GM21529 (cell line): ENCODE results near the gene BARX2.

ENCODE experiments used
- ATAC-seq: cut with Tn5 transposase; IDR thresholded peaks from one replicate; pipeline ENCODE4 v1.9.1; 2021; ENCODE audit not compliant: unreplicated experiment

The BARX2 gene

GRCh38 chr11:129435499-129436245, 60.0 kb downstream of the BARX2 start:
- ATAC-seq = no peak

DNA sequence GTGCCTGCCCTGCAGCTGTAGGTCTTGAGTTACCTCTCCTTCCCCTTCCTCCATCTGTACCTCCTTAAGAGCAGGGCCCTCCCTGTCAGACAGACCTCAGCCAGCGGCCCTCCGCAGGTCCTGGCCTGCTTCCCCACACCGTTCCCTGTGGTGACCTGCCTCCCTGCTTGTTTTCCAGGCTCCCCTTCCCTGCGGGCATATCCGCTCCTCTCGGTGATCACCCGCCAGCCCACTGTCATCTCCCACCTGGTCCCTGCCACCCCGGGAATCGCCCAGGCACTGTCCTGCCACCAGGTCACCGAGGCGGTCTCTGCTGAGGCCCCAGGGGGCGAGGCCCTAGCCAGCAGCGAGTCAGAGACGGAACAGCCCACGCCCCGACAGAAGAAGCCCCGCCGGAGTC, 60.9 kb downstream of the BARX2 start:
- no peak for ATAC-seq

GRCh38 chr11:129440028-129440713, 64.5 kb downstream of the BARX2 start:
- no peak for ATAC-seq

GRCh38 chr11:129442171-129442570, 66.5 kb downstream of the BARX2 start:
- ATAC-seq = no peak

- ATAC-seq = no peak
Measured at GRCh38 chr11:129443276-129443675, 67.6 kb downstream of the BARX2 start.

DNA sequence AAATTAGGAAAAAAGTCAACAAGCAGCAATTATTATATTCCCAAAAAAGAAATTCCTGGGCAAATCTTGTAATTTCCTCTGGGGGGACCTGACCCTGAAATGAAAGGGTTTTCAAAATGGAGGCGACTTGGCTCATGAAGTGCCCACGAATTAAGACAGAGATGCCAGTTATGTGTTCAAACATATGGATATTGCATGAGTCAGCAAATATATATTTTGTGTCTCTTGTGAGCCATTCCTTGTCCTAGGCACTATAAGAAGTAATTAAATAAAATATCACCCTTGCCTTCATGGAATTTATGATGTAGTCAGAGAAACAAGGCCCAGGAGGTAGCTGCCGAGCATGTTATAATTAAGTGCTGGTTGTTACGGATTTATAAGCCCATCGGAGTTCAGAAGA, 68.6 kb downstream of the BARX2 start:
- ATAC-seq = no peak

GRCh38 chr11:129445226-129445625, 69.6 kb downstream of the BARX2 start:
- ATAC-seq = no peak

DNA sequence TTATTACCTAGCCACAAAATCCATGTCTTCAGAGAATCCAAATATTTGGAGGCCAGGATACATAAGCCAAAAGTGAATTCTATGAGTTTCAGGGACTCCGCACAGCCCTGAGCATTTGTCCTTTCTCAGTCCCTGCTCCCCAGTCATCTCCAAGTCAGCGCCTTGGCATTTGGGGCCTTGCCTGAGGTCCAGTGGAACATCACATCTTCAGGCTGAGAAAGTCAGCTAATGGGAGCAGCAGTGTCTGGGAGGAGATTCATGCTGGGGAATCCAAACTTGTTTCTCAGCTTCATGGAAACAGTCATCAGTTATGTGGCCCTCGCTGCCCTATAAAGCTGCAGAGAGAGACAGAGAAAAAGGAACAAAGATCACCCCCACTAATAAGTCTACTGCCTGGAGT, 70.9 kb downstream of the BARX2 start:
- ATAC-seq = no peak

DNA sequence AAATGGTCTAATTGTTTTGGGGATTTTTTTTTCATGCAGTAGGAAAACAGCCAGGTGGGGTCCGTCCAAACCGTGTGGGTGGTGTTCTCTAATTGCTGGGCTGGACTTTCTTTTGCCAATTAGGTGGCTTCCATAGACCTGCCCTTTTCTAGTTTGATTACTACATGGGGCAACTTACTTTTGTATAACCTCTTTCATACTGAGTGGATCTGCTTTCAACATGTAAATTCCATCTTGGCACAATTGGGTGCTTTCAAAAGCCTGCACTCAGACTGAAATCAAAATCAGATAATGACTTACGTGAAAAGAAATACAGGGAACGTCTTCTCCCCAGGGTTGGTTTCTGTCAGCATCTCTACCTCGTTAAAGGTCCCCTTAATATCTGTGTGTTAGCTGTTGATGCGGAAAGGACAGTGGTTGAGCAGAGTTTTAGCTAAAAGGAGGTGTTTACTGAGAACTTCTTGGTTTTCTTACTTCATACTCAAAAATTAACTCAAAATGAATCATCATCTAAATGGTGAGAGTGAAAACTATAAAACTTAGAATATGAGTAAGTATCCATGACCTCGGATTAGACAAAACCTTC, 72.1 kb downstream of the BARX2 start:
- no peak for ATAC-seq

DNA sequence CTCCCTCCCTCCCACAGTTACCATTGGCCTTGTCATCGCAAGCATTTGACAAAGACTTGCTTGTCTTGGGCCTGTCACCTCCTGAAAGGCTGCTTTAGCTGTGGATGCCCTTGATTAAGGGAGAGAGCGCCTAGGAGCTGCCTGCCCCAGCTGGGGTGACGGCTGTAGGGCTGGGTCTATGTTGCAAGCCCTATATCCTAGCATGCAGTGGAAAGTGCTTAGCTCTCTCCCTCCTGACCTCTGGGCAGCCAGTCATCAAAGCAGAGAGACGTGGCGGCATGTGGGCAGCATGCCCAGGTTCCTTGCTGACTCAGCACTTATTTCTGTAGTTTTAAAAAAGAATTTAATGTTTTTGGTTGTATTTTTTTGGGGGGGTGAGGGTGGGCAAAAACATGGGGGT, 75.9 kb downstream of the BARX2 start:
- ATAC-seq = no peak

GRCh38 chr11:129453293-129453721, 77.7 kb downstream of the BARX2 start:
- ATAC-seq = no peak

GRCh38 chr11:129455101-129455500, 79.5 kb downstream of the BARX2 start:
- ATAC-seq = no peak

GRCh38 chr11:129455756-129456655, 80.4 kb downstream of the BARX2 start:
- no peak for ATAC-seq

DNA sequence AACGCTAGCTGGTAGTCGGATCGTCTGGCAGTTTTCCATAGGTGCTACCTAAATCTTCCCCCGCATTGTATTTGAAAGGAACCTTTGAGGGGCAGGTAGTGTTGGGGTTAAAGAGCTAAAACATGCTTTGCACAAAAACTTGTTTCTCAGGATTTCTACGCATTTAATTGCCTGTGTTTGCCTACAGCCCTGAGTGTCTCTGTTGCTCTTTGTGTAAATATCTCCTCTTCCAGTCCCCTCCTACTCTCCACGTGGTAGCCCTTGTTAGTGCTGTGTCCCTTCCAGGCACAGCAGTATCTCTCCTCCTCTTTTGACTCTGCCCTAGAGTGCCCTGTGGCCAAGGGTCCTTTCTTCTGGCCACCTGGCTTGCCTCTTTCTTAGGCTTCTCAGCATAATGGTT, 81.7 kb downstream of the BARX2 start:
- no peak for ATAC-seq

DNA sequence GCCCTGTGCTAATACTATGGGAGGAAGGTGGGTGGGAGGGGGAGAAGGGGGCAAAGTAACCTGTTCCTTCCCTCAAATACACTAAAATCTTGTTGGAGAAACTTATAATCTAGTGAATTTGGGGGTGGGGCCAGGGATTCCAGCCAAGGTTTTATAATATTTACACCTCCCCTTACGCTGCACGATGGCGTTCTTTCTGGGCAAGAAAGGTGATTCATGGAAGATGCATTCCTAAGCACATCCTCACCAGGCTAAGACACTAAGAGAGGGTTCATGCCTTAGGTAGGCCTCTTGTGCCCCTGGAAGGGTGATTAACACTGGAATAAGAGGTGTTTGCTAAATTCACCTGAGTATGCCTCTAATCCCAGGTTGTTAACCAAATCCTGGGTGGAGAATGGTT, 82.6 kb downstream of the BARX2 start:
- ATAC-seq = no peak

GRCh38 chr11:129458756-129459535, 83.3 kb downstream of the BARX2 start:
- no peak for ATAC-seq

- no peak for ATAC-seq
Measured at GRCh38 chr11:129460714-129461113, 85.1 kb downstream of the BARX2 start.

- ATAC-seq = no peak
Measured at GRCh38 chr11:129484068-129484467, 108.4 kb downstream of the BARX2 start.

- ATAC-seq = no peak
Measured at GRCh38 chr11:129489249-129489648, 113.6 kb downstream of the BARX2 start.

DNA sequence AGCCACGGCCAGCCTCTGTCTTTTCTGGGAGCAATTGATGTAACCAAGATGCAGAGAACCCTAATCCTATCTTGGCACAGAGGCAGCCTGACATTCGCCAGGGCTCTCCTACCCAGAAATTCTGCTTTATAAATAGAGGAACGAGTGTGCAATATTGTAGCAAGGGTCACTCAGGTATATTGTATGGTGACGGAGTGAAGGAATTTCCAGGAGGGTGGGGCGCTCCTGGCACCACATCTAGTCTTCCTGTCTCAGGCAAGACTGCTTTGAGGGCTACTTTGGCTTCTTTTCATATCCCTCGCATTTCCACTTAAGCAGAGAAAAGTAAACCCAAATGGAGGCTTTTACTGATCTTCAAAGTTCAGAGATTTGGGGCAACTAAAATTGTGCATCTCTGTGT, 114.4 kb downstream of the BARX2 start:
- no peak for ATAC-seq
